Upper lobe of left lung (tissue), 6 donors: ENCODE results near the gene ZNF264. TPM values are rescaled to one million over a fixed set of nuclear protein-coding genes. Genes with fewer than 3 reads are reported as not detected.
A peak's percentile ranks its signal among the peaks of the same experiment; 100 is the strongest.

Experiments used
- ATAC-seq, 2 donors: fragments of 200-7000 bp; cut with Tn5 transposase; one replicate each; pipeline ENCODE4 v1.9.1; 2022; ENCODE audit warnings: mild to moderate bottlenecking in 2 of 2, moderate library complexity in 2 of 2; ENCODE audit not compliant: low FRiP score in 2 of 2
- DNase-seq, 2 donors: peaks; one replicate each; pipeline ENCODE4 v3.0.0-alpha.2; 2019 to 2020
- H3K27ac ChIP-seq, 4 donors: fragments of 200-600 bp; sonication (generic); one replicate each; pipeline ENCODE4 v1.5.1; 2016 to 2019
- H3K27me3 ChIP-seq, 4 donors: fragments of 200-600 bp; sonication (generic); one replicate each; pipeline ENCODE4 v1.5.1; 2017 to 2019
- H3K36me3 ChIP-seq, 4 donors: fragments of 200-600 bp; sonication (generic); one replicate each; pipeline ENCODE4 v1.5.1; 2016 to 2019
- H3K4me1 ChIP-seq, 4 donors: fragments of 200-600 bp; sonication (generic); one replicate each; pipeline ENCODE4 v1.5.1; 2018 to 2019
- H3K4me3 ChIP-seq, 4 donors: fragments of 200-600 bp; sonication (generic); one replicate each; pipeline ENCODE4 v1.5.1; 2017 to 2019; ENCODE audit warnings: mild to moderate bottlenecking in 2 of 4, moderate library complexity in 1 of 4
- H3K9me3 ChIP-seq, 4 donors: fragments of 200-600 bp; sonication (generic); one replicate each; pipeline ENCODE4 v1.5.1; 2018 to 2019
- EP300 ChIP-seq, 4 donors: sonication (generic); formaldehyde crosslinking; IDR thresholded peaks; one replicate each; pipeline ENCODE4 v1.5.1; 2017; ENCODE audit warnings: antibody characterized with exemption in 4 of 4, control low read depth in 2 of 4
- POLR2A ChIP-seq, 4 donors: fragments of 450-650 bp; IDR thresholded peaks; one replicate each; pipeline ENCODE4 v1.5.1; 2016 to 2017; ENCODE audit warnings: antibody characterized with exemption in 4 of 4, mild to moderate bottlenecking in 2 of 4
- POLR2AphosphoS5 ChIP-seq, 2 donors: sonication (generic); formaldehyde crosslinking; IDR thresholded peaks; one replicate each; pipeline ENCODE4 v1.5.1; 2017; ENCODE audit warnings: antibody characterized with exemption in 2 of 2
- WGBS, 2 donors: methylation state at CpG; one replicate each; pipeline ENCODE4 v1.1.5; 2017 to 2018; 5-methylcytosine and 5-hydroxymethylcytosine counted together
- total RNA-seq, 6 donors: library from RNA; depleted of rRNA in 4 of 6; stranded (reverse); fragments of >200 nt in 4 of 6; gene quantifications; one replicate each; pipeline versions ENCODE4 v1.1.0 to v1.2.1, GENCODE V29; 2016 to 2021
- TF ChIP-seq, protein P1 (sequence below), 6 experiments: fragments of 450-650 bp in 4 of 6; fragments of 200-600 bp in 2 of 6; sonication (generic) in 2 of 6; IDR thresholded peaks; one replicate each; pipeline ENCODE4 v1.5.1; 2016 to 2019; ENCODE audit warnings: antibody characterized with exemption in 6 of 6
- donor health status: DM: no; HTN: no; CAD: no; lungs with moderate emphysema.
- donor health status: DM: no; HTN: yes; CAD: no; lungs with severe emphysema.

The ZNF264 gene
- total RNA-seq, 6 donors from 2014 or later: 35.1 to 60.1 (median 42.9) TPM

DNA sequence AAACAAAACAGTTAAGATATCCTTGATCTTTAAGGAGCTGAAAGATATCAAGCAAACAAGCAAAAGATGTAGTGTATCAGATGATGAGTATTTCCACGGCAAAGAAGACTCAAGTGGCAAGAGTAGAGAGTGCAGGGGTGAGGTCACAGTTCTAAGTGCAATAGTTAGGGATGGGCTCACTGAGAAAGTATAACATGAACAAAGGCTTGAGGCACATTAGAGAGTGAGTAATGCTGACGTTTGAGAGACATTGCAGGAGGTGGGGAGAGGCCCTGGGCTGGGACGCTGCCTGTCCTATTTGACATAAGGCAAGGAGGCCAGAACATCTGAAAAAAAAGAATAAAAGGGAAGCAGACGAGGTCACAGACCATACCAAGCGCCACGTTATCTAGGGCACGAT is 25.5 kb upstream of the ZNF264 start:
- H3K27me3 ChIP-seq: no peaks in the 10 kb centered on the region
- WGBS, 2 donors: 68 to 70% methylated on average over 7 of the region's 7 CpGs
- H3K27ac ChIP-seq: no peak overlapping the region
- no peak for TF ChIP-seq EP300 (IDR thresholded peaks at IDR 0.05)
- no peak for TF ChIP-seq POLR2A (IDR thresholded peaks at IDR 0.05)
- no peaks in the 10 kb centered on the region for H3K4me1 ChIP-seq
- H3K4me3 ChIP-seq: no peak overlapping the region
- no peak for DNase-seq
- H3K9me3 ChIP-seq: peaks cover 0 to 7% (median 0%) of the 10 kb centered on the region in 4 donors
- H3K36me3 ChIP-seq: no peaks in the 10 kb centered on the region
- ATAC-seq: peak in 1 of 2 donors; percentile 31

DNA sequence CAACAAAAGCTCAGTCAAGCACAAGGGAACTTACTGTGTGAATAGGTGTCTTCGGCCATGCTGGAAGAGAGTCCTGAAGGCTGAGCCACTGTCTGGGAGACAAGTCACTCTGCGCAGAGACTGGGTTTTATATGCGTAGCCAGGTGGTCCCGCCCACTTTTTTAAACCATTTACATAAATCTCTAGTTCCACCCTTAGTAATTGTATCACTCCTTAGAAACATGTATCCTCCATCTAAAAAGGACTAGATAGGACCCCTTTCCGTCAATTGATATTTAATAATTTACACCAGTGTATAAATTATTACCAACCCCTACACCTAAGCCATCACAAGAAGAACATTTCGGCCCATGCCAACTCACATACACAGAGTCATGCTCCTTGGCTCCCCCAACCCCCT is 23.9 kb upstream of the ZNF264 start, which contains the start of gene DUXA:
Gene DUXA (minus strand): TSS at position 101 of the 400 bp plus-strand sequence. CDS start 42 bp downstream, at position 59.
- H3K27me3 ChIP-seq: no peaks in the 10 kb centered on the region
- H3K9me3 ChIP-seq: peaks cover 0 to 7% (median 0%) of the 10 kb centered on the region in 4 donors
- DNase-seq (no peak), ATAC-seq (no peak)
- H3K27ac ChIP-seq: no peak within 1 kb of the TSS
- WGBS, 2 donors: 83 to 86% methylated on average over 6 of the region's 6 CpGs
- no peak for TF ChIP-seq POLR2A (IDR thresholded peaks at IDR 0.05)
- TF ChIP-seq POLR2AphosphoS5 (IDR thresholded peaks at IDR 0.05): no peak
- no peak for TF ChIP-seq EP300 (IDR thresholded peaks at IDR 0.05)
- TF ChIP-seq, protein P1, sequence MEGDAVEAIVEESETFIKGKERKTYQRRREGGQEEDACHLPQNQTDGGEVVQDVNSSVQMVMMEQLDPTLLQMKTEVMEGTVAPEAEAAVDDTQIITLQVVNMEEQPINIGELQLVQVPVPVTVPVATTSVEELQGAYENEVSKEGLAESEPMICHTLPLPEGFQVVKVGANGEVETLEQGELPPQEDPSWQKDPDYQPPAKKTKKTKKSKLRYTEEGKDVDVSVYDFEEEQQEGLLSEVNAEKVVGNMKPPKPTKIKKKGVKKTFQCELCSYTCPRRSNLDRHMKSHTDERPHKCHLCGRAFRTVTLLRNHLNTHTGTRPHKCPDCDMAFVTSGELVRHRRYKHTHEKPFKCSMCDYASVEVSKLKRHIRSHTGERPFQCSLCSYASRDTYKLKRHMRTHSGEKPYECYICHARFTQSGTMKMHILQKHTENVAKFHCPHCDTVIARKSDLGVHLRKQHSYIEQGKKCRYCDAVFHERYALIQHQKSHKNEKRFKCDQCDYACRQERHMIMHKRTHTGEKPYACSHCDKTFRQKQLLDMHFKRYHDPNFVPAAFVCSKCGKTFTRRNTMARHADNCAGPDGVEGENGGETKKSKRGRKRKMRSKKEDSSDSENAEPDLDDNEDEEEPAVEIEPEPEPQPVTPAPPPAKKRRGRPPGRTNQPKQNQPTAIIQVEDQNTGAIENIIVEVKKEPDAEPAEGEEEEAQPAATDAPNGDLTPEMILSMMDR (IDR thresholded peaks at IDR 0.05): no peak
- no peak within 1 kb of the TSS for H3K4me3 ChIP-seq
- H3K36me3 ChIP-seq: no peaks in the 10 kb centered on the region
- H3K4me1 ChIP-seq: peaks cover 0 to 6% (median 4%) of the 10 kb centered on the region in 4 donors

DNA sequence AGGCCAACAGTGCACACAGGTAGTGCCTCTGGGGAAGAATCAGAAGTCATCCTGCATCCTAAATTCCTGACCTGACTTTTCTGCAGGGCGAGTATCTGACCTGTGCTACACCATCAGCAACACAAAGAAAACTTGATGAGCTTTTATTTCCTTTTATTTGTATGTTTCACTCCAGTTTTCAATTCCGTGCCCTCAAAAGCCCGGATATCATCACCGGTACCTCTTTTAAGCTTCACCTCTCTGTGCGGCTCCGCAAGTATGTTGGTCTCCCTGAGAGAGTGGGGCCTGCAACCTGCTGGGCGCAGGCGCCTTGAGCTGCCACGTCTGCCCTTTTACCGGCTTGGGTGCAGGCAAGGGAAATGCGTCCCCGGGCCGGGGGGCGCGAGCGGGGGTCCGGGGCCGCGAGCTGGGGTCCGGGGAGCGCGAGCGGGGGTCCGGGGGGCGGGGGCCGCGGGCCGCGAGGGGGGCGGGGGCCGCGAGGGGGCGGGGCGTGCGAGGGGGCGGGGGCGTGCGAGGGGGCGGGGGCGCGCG is 19.7 kb upstream of the ZNF264 start:
- Histone ChIP-seq H3K36me3 (no peaks in the 10 kb centered on the region), H3K4me3 (peak overlapping the region; percentile 28 to 45 (median 41)), H3K9me3 (peaks cover 0 to 4% (median 0%) of the 10 kb centered on the region in 4 donors), H3K27me3 (no peaks in the 10 kb centered on the region), H3K27ac (peak overlapping the region in 3 of 4 donors; percentile 18 to 63 (median 32)), H3K4me1 (peaks cover 0 to 10% (median 7%) of the 10 kb centered on the region in 4 donors)
- WGBS, 2 donors: 7 to 22% methylated on average over 6 to 8 of the region's 42 CpGs
- TF ChIP-seq EP300 (IDR thresholded peaks at IDR 0.05) (no peak), POLR2AphosphoS5 (IDR thresholded peaks at IDR 0.05) (no peak), POLR2A (IDR thresholded peaks at IDR 0.05) (no peak)
- TF ChIP-seq, protein P1 (IDR thresholded peaks at IDR 0.05): no peak
- ATAC-seq (peak in 1 of 2 donors; percentile 70), DNase-seq (peak in 1 of 2 donors; percentile 84)

DNA sequence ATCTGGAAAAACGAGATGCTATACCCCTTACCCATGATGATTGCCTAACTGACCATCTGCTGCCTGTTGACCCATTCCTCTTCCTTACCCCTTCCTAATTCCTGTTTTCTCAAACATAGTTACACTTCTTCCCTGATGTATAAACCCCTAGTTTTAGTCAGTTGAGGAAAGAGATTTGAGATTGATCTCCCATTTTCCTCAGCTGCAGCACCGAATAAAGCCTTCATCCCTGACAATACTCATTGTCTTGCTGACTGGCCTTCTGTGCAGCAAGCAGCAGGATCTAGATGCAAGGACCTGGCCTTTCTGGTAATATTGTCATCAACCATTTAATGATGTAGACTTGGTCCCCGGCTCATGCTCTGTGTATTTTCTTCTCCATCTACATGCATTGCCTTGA is 999 bp upstream of the ZNF264 start:
- Histone ChIP-seq H3K4me1 (peaks cover 17 to 28% (median 21%) of the 10 kb centered on the region in 4 donors), H3K4me3 (no peak overlapping the region), H3K9me3 (peaks cover 0 to 6% (median 3%) of the 10 kb centered on the region in 4 donors), H3K27me3 (no peaks in the 10 kb centered on the region), H3K36me3 (peaks cover 10 to 22% (median 20%) of the 10 kb centered on the region in 4 donors), H3K27ac (no peak overlapping the region)
- TF ChIP-seq EP300 (IDR thresholded peaks at IDR 0.05) (no peak), POLR2AphosphoS5 (IDR thresholded peaks at IDR 0.05) (no peak), POLR2A (IDR thresholded peaks at IDR 0.05) (no peak)
- TF ChIP-seq, protein P1 (IDR thresholded peaks at IDR 0.05): no peak
- DNase-seq (no peak), ATAC-seq (no peak)
- WGBS, 2 donors: 75 to 77% methylated on average over 3 of the region's 3 CpGs

DNA sequence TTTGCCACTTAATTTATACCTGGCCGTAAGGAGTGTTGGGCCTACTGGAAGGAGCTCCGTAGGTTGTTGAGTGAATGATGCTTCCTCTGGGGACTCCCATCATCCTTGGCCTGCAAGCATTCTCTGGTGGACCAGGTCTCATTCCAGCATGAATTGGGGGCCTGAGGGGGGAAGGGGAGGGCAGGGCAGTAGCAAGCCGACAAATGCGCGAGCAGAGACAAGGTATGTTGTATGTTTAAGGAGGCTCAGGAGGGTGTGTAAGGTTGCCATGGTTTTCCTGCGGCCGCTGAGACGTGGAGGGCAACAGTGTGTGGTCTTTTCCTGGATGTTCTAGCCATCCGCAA is 749 bp downstream of the ZNF264 start:
- no peak for TF ChIP-seq POLR2AphosphoS5 (IDR thresholded peaks at IDR 0.05)
- TF ChIP-seq, protein P1 (IDR thresholded peaks at IDR 0.05): no peak
- no peak for TF ChIP-seq EP300 (IDR thresholded peaks at IDR 0.05)
- no peak for TF ChIP-seq POLR2A (IDR thresholded peaks at IDR 0.05)
- Histone ChIP-seq H3K36me3 (peaks cover 23 to 40% (median 37%) of the 10 kb centered on the region in 4 donors), H3K27me3 (no peaks in the 10 kb centered on the region), H3K4me1 (peaks cover 17 to 28% (median 21%) of the 10 kb centered on the region in 4 donors), H3K27ac (peak overlapping the region; percentile 75 to 92 (median 86)), H3K4me3 (peak overlapping the region; percentile 81 to 97 (median 83)), H3K9me3 (peaks cover 0 to 2% (median under 1%) of the 10 kb centered on the region in 4 donors)
- DNase-seq (no peak), ATAC-seq (peak in 1 of 2 donors; percentile 3)
- WGBS, 2 donors: 5 to 6% methylated on average over 8 to 9 of the region's 9 CpGs
